ENCODE measurements around the gene FNIP1.
"Not testable (repeated sequence)": the region's sequence is repeated elsewhere in the genome, so short reads cannot be mapped to it uniquely, and the experiment has no call there.

The FNIP1 gene

DNA sequence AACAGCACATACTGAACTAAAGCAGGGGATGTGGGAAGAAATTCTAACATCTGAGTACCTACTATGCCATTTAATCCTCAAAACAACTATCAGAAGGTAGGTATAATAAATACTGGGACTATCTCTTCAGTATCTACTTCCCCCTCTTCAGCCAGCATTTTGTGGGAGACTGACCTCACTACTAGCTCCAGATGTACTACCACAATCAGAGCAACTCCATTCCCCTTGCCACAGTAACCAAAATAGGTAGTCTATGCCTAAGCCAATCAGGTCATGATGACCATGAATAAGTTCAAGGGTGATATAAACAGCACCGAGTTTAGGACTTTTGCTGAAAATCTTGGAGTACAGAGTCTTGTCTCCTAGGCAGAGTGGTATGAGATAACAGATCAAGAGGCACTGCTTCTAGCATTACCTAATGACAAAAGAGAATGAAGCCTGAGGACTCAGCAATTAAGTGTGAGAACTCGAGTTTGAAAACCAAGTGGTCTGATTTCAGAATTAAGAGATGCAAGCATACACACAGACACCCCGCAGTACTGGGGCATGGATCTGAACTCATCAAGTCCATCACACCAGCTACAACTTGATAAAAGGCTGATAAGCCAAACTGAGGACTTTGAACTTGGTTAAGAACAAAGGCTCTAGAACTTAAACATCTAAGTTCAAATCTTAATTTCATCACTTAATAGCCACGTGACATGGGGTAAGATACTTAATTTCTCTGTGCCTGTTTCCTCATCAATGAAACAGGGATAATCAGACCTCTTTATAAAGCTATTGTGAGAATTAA lies 9.7 kb downstream of the FNIP1 start:
- DNase-seq (ENCODE audit: low spot score), result no peak

DNA sequence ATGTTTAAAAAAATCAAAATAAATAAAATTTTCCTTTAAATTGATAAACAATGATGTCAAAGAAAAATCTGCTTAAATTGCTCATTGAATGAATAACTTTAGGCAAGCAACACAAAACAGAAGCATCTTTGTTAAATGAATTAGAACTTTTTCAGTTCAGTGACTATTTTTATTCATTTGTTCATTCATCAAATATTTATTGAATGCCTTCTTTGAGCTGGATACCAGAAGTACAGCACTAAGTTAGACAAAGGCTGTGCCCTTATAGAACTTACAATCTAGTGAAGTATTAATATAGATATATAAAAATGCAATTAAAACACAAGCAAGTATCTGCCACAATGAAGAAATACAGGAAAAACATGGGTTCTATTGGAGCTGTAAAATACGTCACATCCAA lies 10.8 kb downstream of the FNIP1 start:
- DNase-seq (ENCODE audit: low spot score), result no peak

DNA sequence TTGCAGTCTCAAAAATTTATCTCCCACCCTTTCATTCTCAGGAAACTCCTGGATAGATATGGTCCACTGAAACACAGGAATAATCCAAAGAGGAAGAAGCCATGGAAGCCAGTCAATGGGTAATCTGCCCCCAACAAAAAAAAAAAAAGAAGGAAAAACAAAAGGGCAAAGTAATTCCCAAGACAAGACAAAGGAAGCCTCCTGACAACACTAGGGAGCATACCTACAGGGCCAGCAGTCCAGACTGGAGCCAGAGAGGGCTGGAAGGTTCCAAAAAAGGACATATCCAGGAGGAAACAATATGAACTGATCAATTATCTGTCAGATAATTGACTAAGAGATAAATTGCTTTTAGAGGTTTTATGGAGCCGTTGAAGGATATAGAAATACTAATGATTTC lies 12.9 kb downstream of the FNIP1 start:
- no peak for DNase-seq (ENCODE audit: low spot score)

DNA sequence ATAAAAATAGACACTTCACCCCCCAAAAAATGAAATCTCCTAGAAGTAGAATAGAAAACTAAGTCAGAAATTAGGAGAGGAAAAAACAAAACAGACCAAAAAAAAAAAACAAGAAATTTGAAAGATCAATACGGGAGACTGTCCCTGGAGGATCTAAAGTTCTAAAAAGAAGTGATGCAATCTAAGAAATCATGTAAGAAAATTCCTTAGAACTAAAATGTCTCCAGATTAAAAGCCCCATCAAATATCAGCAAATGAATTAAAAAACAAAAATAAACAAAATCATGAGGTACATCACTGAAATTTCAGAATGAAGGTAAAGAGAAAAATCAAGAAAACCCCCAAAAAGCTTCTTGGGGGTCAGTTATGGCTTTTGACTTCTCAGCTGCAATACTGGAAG lies 13.5 kb downstream of the FNIP1 start:
- DNase-seq (ENCODE audit: low spot score), result no peak

DNA sequence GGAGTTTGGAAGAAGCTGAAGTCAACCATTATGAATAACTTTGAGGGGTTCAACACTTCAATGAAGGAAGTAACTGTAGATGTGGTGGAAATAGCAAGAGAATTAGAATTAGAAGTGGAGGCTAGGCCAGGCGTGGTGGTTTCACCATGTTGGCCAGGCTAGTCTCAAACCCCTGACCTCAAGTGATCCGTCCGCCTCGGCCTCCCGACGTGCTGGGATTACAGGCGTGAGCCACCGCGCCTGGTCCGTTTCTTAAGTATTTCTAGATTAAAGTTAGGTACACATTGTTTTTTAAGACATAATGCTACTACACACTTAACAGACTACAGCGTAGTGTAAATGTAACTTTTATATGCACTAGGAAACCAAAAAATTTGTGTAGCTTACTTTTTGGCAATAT lies 14.1 kb downstream of the FNIP1 start:
- no peak for DNase-seq (ENCODE audit: low spot score)

DNA sequence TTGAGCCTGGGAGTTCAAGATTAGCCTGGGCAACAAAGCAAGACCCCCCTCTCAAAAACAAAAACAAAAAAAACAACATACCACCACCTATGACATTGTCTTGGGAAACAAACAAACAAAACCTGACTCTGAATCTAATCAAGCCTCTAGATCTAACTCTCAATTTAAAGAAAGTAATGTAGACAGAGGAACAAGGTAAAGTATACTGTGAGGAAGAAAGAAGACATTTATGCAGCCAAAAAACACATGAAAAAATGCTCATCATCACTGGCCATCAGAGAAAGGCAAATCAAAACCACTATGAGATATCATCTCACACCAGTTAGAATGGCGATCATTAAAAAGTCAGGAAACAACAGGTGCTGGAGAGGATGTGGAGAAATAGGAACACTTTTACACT lies 18.7 kb downstream of the FNIP1 start:
- DNase-seq (ENCODE audit: low spot score), result not testable (repeated sequence)

DNA sequence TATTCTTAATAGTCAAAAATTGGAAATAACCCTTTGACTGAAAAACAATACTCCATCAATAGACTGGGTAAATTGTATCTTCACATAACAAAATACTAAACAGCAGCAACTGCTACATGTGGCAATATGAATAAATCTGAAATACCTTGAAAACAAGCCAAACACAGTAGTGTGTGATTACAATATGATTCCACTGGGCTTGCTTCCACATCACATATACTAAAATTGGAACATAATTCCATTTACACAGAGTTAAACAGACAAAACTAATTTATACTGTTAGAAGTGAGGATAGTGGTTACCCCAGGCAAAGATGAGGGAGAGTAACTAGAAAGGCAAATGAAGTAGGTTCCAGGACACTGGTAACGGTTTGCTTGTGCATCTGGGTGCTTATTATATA lies 20.4 kb downstream of the FNIP1 start:
- DNase-seq (ENCODE audit: low spot score), result no peak

DNA sequence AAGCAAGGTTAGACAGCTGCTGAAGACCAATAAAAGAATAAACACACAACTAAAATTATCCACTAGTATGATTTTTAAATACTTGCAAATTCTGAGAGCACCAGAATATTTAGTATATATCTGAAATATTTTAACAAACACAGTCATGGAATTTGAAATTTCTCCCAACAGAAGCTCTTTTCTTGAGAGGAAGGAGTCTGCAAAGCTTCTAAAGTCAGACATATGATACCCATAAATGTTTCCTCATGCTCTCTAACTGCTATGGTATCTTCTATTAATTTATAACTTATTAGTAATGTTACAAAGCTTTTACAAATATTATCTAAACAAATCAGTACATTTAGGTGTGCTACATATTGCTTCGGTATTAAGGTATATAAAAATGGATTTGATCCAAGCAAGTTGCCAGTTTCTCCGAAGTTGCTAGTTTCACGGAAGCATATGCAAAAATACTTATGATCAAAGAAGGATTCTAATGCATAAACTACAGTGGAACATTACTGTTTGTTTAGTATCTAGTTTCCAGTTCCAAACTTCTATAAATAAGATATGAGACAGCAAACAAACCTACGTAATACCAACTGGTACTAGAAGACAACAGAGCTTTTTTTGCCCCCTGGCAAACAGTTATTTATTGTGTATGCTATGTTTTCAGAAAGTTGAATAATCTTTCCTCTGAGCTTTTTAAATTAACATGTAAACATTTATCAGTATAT lies 22.0 kb downstream of the FNIP1 start:
- no peak for DNase-seq (ENCODE audit: low spot score)

DNA sequence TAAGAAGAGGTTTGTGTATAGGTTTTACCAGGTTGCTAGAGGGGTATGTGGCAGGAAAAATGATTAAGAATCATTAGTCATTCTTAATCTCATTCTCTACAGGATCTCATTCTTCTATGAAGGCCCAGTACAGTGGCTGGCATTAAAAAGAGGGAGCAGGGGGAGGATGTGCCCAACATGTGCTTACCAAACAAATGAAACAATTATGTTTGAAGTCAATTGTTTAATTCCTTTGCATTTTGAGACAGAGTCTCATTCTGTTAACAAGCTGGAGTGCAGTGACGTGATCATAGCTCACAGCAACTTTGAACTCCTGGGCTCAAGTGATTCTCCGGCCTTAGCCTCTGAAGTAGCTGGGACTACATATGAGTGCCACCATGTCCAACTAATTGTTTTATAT lies 23.0 kb downstream of the FNIP1 start:
- no peak for DNase-seq (ENCODE audit: low spot score)

DNA sequence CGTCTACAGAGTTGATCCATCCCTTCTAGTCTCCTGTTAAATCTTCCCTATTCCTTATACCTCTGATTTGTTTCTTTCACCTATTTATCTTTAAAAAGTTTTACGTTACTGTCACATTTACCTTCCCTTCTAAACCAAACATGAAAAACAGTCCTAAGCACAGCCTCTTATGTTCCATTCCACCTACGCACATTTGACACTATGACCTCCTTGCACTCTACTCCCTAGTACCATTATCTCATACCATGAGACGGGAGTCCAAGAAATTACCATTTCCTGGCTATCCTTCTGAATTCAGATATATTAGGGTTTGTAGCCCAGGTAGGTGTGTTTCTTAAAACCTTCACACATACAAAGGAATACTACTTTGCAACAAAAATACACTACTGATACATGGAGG lies 25.1 kb downstream of the FNIP1 start:
- DNase-seq (ENCODE audit: low spot score), result no peak

DNA sequence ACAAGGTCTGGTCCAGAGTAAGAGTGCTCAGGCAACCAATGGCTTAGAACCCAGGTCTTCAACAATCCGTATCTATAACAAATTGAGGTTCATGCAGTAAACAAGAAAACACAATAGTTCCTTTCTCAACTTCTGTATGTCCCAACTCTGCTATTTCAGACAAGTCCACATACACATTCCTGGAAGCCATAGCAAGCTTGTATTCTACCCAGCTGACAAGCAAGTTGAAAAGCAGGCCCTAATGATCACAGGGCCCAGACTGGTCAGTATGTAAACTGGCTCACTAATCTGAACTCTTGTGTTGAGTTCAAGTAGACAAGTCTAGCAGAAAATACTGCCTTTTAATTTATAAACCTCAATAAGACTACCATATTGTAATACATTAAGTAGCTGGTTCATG lies 26.9 kb downstream of the FNIP1 start:
- DNase-seq (ENCODE audit: low spot score), result no peak

DNA sequence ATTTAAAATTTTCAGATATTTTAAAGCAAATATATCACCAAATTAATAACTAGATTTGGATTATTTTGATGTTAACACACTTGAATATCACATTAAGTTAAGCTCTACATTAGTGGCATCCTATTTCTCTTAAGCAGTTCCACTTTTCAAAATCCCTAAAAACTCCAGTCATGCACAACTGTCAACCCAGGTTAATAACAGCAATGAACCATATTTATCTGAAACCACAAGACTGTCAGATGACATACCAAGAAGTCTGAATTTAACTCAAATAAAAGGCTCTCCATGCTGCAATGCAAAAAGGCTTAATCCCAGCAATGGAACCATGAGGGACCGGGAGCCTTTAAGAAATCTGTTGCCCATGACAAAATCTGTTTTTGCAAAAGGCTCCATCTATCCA lies 27.5 kb downstream of the FNIP1 start:
- no peak for DNase-seq (ENCODE audit: low spot score)

DNA sequence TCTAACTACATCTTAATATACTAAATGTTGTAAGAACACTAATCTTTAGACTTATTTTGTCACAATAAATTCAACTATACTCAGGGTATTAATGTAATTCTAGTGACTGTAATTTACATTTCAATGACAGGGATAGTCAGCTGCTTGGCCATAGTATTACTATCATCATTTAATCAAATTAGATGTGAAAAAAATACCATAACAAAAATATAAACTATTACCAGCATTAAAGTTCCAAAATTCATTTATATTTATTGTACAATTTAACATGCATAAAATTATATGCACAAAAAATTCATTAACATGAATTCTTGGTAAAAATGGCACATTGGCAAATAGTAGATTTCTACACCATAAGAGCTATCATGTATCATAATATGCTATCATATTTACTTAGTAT lies 28.9 kb downstream of the FNIP1 start:
- no peak for DNase-seq (ENCODE audit: low spot score)

DNA sequence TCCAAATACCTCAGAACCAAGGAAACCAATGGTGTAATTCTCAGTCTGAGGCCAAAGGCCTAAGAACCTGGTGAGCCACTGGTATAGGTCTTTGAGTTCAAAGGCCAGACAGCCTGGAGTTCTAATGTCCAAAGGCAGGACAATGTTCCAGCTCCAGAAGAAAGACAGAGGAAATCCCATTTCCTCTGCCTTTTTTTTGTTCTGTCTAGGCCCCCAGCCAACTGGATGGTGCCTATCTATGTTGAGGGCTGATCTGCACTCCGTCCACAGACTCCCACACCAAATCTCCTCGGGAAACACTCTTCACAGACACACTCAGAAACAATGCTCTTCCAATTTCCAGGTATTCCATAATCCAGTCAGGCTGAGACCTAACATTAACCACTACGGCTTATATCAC lies 30.1 kb downstream of the FNIP1 start:
- no peak for DNase-seq (ENCODE audit: low spot score)

DNA sequence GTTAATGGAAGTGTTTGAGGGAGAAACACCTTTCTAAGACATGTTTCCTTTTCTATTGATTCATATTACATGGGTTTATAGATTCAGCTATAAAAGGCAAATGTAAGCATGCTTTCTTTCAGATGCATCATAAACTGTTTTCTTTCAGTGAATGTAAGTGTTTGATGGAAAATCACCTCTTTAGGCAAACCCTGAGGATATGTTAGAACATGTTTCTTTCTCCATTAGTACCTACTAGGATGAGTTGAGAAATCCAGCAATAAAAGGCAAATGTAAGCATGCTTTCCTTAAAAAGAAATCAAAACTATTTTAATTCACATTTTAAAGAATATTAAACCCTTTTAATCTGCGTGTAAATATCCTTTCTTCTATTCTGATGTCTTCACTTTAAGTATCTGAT lies 31.6 kb downstream of the FNIP1 start:
- DNase-seq (ENCODE audit: low spot score), result no peak

DNA sequence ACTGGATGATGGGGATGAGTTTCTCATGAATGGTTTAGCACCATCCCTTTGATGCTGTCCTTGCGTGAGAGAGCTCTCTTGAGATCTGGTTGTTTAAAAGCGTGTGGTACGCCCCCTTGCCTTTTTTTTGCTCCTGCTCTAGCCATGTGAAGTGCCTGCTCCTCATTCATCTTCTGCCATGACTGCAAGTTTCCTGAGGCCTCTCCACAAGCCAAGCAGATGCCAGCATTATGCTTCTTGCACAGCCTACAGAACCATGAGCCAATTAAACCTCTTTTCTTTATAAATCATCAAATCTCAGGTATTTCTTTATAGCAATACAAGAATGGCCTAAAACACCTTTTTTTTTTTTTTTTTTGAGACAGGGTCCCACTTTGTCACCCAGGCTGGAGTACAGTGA lies 32.8 kb downstream of the FNIP1 start:
- DNase-seq (ENCODE audit: low spot score), result no peak

DNA sequence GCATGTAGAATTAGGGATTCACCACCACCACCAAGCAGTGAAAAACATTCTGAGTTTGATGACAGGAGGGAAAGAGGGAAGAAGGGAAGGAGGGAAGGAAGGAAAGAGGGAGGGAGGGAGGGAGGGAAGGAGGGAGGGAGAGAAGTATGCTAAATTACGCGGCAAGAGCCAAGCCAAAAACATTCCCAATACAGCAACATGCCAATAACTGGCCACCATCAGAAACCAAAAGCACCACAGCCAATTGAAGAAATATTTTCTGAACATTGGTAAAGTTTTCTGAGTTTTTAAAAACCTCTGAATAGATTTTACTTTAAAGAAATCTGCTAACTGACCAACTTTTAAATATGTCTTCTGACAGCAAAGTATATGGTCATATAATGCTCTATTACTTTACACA lies 36.0 kb downstream of the FNIP1 start:
- DNase-seq (ENCODE audit: low spot score), result no peak

DNA sequence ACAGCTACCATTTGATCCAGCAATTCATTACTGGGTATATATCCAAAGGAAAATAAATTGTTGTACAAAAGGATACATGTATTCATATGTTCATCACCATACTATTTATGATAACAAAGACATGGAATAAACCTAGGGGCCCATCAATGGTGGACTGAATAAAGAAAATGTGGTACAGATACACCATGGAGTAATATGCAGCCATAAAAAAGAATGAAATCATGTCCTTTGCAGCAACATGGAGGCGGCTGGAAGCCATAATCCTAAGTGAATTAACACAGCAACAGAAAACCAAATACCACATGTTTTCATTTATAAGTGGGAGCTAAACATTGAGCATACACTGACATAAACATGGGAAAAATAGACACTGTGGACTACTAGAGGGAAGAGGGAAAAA lies 37.1 kb downstream of the FNIP1 start:
- DNase-seq (ENCODE audit: low spot score), result no peak

DNA sequence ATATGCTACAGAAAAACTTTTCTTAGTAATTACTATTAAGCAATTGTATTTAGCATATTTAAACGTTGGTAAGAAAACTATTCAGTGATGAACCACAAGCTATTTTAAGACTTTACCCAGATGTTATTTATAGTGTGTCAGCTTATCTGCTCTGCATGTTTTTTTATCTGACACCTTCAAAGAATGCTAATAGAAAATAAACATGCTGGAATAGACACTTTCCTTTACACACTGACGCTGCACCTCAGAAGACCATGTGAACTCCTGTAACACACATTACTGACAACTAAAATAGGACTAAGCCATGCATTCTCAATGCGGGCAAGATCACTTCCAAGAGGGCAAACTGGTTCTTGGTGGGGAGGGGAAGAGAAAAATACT lies 38.3 kb downstream of the FNIP1 start:
- DNase-seq (ENCODE audit: low spot score), result no peak

DNA sequence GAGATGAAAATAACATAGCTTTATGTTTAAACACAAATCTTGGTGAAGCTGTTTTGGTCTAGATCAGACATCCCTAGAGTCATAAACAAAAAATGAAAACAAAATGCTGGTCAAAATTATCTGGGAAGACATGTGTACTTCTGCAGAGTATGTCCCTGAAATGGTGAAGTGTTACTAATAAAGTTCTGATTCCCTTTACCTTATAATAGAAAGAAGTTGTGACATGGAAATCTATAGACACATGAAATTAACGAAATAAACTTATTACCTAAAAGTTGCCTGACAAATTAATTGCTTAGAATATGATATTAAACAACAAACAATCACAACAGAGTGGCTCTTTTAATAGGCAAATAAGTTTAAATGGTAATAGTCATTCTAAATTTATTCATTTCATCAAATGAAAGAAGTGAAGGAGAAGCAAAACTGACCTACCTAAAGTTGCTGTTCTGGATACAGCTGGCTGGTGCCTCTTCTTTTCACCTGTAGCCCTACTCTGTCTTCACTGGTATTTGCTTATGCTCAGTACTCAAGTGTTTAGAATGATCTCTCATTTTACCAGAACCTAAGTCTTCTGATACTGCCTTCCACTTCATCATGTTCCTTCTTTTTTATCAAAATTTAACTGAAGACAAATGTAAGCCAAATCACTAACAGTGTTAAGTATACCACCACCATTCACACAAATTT lies 38.8 kb downstream of the FNIP1 start:
- no peak for DNase-seq (ENCODE audit: low spot score)

DNA sequence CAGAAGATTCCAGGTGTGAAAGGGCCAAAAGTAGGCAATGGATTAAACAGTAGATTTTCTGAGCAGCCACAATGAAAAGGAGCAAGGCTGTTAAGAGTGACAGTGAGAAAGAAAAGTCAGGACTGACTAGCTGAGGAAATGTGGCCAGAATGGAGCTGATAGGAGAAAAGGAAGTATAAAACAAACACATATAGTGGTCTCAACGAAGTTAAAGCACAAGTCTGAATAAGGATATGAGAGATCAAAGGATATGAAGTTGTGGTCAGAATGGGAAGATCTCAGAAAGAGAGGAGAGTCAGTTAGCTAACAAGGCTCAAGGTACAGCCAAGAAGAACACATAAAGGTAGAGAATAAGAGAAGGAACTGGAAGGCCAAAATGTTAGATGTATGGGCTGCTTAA lies 39.9 kb downstream of the FNIP1 start:
- DNase-seq (ENCODE audit: low spot score), result no peak

DNA sequence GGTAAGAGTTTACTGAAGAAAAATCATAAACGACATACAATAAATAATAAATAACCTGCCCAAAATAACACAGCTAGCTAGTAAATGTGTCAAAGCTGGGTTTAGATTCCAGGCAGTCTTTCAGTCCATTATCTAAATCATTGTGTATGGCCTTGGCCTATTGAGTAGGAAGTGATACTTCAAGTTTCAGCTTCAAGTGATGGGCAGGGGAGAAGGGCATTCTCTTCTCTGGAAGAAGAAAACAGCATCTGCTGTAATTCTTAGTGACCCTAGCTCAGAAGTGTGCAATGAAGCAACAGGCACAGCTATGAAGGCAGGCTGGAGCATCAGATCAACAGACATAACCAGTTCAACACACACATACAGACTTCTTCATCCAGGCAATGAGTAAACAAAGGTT lies 42.5 kb downstream of the FNIP1 start:
- no peak for DNase-seq (ENCODE audit: low spot score)

DNA sequence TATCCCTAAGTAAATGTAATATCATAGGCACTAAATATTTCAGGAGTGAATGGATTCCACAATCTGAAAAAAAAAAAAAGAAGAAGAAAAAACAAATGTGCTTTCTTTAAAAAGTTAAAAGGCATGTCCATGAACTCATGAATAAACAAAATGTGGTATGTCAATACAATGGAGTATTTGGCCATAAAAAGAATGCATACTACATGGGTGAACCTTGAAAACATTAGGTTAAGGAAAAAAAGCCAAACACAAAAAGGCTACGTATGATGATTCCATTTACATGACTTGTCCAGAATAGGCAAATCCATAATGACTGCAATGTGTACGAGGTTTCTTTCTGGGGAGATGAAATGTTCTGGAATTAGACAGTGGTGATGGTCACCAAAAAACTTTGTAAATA lies 45.3 kb downstream of the FNIP1 start:
- DNase-seq (ENCODE audit: low spot score), result no peak
